Measurements from ENCODE around the gene MRPL50. TPM values are rescaled to one million over a fixed set of nuclear protein-coding genes. Genes with fewer than 3 reads are reported as not detected.

Gene MRPL50
- total RNA-seq, result 11.6 and 14.3 TPM in 2 replicates

- Histone ChIP-seq H3K27me3 (ENCODE audit: control insufficient read depth, insufficient read depth, low read length) (no peaks in the 10 kb centered on the region), H3K4me3 (ENCODE audit: low read depth, low read length) (peak within 1 kb of the TSS; percentile 69), H3K36me3 (ENCODE audit: control insufficient read depth, insufficient read depth, low read length) (peaks cover 5% of the 10 kb centered on the region)
- DNase-seq (ENCODE audit: low read depth), result peak; percentile 97
- no peak for TF ChIP-seq CTCF (IDR thresholded peaks at IDR 0.05; ENCODE audit: insufficient read depth, low read length, severe bottlenecking)
- FAIRE-seq, result no peak
These were observed at the start of gene MRPL50, which contains the start of gene ZNF189 for GRCh38 chr9:101398068-101398929. TSS of gene MRPL50 (minus strand) at chr9:101398618. CDS start at chr9:101398592, 26 bp downstream. TSS of gene ZNF189 (plus strand) at chr9:101398851. CDS start at chr9:101399157, 306 bp downstream.

GRCh38 chr9:101446732-101447131 is 48.3 kb upstream of the MRPL50 start:
- Histone ChIP-seq H3K36me3 (ENCODE audit: control insufficient read depth, insufficient read depth, low read length) (no peaks in the 10 kb centered on the region), H3K4me3 (ENCODE audit: low read depth, low read length) (no peak overlapping the region), H3K27me3 (ENCODE audit: control insufficient read depth, insufficient read depth, low read length) (no peaks in the 10 kb centered on the region)
- DNase-seq (ENCODE audit: low read depth), result no peak
- TF ChIP-seq CTCF (IDR thresholded peaks at IDR 0.05; ENCODE audit: insufficient read depth, low read length, severe bottlenecking), result no peak
- FAIRE-seq, result no peak

GRCh38 chr9:101445353-101446029 is 47.1 kb upstream of the MRPL50 start:
- Histone ChIP-seq H3K4me3 (ENCODE audit: low read depth, low read length) (no peak overlapping the region), H3K27me3 (ENCODE audit: control insufficient read depth, insufficient read depth, low read length) (no peaks in the 10 kb centered on the region), H3K36me3 (ENCODE audit: control insufficient read depth, insufficient read depth, low read length) (no peaks in the 10 kb centered on the region)
- no peak for TF ChIP-seq CTCF (IDR thresholded peaks at IDR 0.05; ENCODE audit: insufficient read depth, low read length, severe bottlenecking)
- no peak for FAIRE-seq
- DNase-seq (ENCODE audit: low read depth), result no peak

- no peaks in the 10 kb centered on the region for H3K36me3 ChIP-seq (ENCODE audit: control insufficient read depth, insufficient read depth, low read length)
- no peak overlapping the region for H3K4me3 ChIP-seq (ENCODE audit: low read depth, low read length)
- no peak for TF ChIP-seq CTCF (IDR thresholded peaks at IDR 0.05; ENCODE audit: insufficient read depth, low read length, severe bottlenecking)
- DNase-seq (ENCODE audit: low read depth) (no peak), FAIRE-seq (no peak)
- H3K27me3 ChIP-seq (ENCODE audit: control insufficient read depth, insufficient read depth, low read length), result no peaks in the 10 kb centered on the region
These were observed 45.0 kb upstream of the MRPL50 start for GRCh38 chr9:101443364-101443771.

- FAIRE-seq (no peak), DNase-seq (ENCODE audit: low read depth) (no peak)
- Histone ChIP-seq H3K36me3 (ENCODE audit: control insufficient read depth, insufficient read depth, low read length) (no peaks in the 10 kb centered on the region), H3K27me3 (ENCODE audit: control insufficient read depth, insufficient read depth, low read length) (no peaks in the 10 kb centered on the region), H3K4me3 (ENCODE audit: low read depth, low read length) (no peak overlapping the region)
- no peak for TF ChIP-seq CTCF (IDR thresholded peaks at IDR 0.05; ENCODE audit: insufficient read depth, low read length, severe bottlenecking)
These were observed 44.3 kb upstream of the MRPL50 start for GRCh38 chr9:101442736-101443135.
